ENCODE measurements around the gene CHRNA10. TPM values are rescaled to one million over a fixed set of nuclear protein-coding genes. Genes with fewer than 3 reads are reported as not detected.
"Not testable (repeated sequence)": the region's sequence is repeated elsewhere in the genome, so short reads cannot be mapped to it uniquely, and the experiment has no call there.

The CHRNA10 gene
- total RNA-seq, 2 experiments from 2014 or later: 0.57 to 1.0 TPM

DNA sequence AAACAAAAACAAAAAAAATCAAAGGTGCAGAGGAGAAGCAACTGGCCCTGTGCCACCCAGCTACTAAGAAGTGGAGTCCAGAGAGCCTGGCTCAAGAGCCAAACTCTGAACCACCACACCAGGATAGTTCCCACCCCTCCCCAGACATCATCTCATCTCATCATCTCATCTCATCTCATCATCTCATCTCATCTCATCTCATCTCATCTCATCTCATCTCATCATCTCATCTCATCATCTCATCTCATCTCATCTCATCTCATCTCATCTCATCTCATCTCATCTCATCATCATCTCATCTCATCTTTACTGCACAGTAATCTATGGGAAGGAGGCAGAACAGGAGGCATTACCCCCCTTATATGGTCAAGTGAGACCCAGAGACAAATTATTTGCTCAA is 8.3 kb downstream of the CHRNA10 start:
- Mint-ChIP-seq H3K4me1 (ENCODE audit: low read depth) (no peaks in the 10 kb centered on the region), H3K9me3 (no peaks in the 10 kb centered on the region), H3K36me3 (peaks cover 11% of the 10 kb centered on the region), H3K4me3 (no peak overlapping the region), H3K27ac (no peak overlapping the region), H3K27me3 (peaks cover 2% of the 10 kb centered on the region)
- intact Hi-C loops (cut with micrococcal nuclease): no loop called here
- ChIA-PET POLR2A (no interaction called here), CTCF (no interaction called here)
- DNase-seq: no peak

DNA sequence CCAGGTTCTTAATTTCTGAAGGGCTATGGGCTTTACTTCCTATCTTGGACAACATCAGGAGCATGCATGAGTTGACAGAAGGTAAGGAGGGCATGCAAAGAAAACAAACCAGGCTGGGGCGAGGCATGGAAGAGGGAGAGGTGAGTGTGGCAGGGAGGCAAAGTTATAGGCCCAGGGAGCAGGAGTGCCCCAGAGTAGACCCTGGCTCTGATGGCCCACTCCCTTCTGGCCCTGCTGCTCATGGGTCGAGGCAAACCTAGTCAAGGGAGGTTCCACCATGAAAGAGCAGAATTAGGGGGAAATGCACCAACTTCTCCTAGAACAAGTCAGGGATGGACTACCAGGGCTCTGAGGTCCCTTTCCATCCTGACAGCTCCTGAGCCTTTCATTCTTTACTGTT is 10.2 kb downstream of the CHRNA10 start:
- no peak for DNase-seq
- no peaks in the 10 kb centered on the region for H3K9me3 Mint-ChIP-seq
- POLR2A ChIA-PET: no interaction called here
- intact Hi-C loops (cut with micrococcal nuclease): no loop called here
- no peak overlapping the region for H3K4me3 Mint-ChIP-seq
- peaks cover 8% of the 10 kb centered on the region for H3K36me3 Mint-ChIP-seq
- no peaks in the 10 kb centered on the region for H3K4me1 Mint-ChIP-seq (ENCODE audit: low read depth)
- CTCF ChIA-PET: no interaction called here
- H3K27ac Mint-ChIP-seq: no peak overlapping the region
- peaks cover 2% of the 10 kb centered on the region for H3K27me3 Mint-ChIP-seq

DNA sequence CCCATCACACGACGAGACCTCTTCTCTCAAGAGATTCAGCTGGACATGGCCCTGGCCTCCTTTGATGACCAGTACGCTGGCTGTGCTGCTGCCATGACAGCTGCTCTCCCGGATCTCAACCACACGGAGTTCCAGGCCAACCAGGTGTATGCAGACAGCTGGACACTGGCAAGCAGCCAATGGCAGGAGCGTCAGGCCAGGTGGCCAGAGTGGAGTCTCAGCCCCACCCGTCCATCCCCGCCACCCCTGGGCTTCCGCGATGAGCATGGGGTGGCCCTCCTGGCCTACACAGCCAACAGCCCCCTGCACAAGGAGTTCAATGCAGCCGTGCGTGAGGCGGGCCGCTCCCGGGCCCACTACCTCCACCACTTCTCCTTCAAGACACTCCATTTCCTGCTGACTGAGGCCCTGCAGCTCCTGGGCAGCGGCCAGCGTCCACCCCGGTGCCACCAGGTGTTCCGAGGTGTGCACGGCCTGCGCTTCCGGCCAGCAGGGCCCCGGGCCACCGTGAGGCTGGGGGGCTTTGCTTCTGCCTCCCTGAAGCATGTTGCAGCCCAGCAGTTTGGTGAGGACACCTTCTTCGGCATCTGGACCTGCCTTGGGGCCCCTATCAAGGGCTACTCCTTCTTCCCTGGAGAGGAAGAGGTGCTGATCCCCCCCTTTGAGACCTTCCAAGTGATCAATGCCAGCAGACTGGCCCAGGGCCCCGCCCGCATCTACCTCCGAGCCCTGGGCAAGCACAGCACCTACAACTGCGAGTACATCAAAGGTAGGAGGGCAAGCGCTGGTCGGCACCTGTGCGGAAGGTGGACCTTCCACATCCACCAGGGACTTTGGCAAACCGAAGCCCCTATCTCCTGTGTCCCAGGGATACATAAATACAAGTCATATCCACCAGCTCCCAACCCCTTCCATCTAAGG is 11.3 kb downstream of the CHRNA10 start:
- DNase-seq: no peak
- ChIA-PET CTCF (no interaction called here), POLR2A (no interaction called here)
- Mint-ChIP-seq H3K9me3 (no peaks in the 10 kb centered on the region), H3K4me1 (ENCODE audit: low read depth) (no peaks in the 10 kb centered on the region), H3K36me3 (peaks cover 2% of the 10 kb centered on the region), H3K27me3 (peaks cover 8% of the 10 kb centered on the region), H3K4me3 (no peak overlapping the region), H3K27ac (no peak overlapping the region)
- intact Hi-C loops (cut with micrococcal nuclease): no loop called here

DNA sequence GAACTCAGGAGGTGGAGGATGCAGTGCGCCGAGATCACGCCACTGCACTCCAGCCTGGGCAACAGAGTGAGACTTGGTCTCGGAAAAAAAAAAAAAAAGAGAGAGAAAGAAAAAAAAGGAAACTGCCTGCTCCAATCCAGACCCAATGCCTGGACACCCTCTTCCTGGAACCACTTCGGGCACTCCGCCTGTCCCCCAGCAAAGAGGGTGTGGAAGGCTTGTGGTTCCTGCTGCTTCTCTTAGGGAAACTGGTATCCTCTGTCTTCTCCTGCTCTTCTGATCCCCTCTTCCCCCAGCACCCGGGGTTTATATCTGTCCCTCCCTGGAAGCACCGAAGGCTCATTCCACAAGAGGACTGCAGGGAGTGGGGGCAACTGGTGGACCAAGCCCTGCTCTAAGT is 12.9 kb downstream of the CHRNA10 start:
- no peak overlapping the region for H3K27ac Mint-ChIP-seq
- CTCF ChIA-PET: no interaction called here

DNA sequence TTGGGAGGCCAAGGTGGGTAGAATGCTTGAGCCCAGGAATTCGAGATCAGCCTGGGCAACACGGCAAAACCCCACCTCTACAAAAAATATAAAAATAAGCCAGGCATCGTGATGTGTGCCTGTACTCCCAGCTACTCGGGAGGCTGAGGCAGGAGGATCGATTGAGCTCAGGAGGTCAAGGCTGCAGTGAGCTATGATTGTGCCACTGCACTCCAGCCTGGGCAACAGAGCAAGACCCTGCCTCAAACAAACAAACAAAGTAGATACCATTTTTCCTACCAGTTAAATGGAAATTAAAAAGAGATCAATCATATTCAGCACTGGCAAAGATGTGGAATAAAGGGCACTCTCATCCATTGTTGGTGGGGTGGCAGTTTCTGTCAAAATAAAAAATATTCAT is 13.9 kb downstream of the CHRNA10 start:
- CTCF ChIA-PET; intact Hi-C loops (cut with micrococcal nuclease); H3K4me1 Mint-ChIP-seq (ENCODE audit: low read depth); H3K9me3 Mint-ChIP-seq; H3K27me3 Mint-ChIP-seq; H3K36me3 Mint-ChIP-seq; DNase-seq; H3K4me3 Mint-ChIP-seq; H3K27ac Mint-ChIP-seq; POLR2A ChIA-PET: not testable (repeated sequence)

More for the DNA sequence above, 12.9 kb downstream of the CHRNA10 start:
- no peaks in the 10 kb centered on the region for H3K9me3 Mint-ChIP-seq
- POLR2A ChIA-PET: no interaction called here
- intact Hi-C loops (cut with micrococcal nuclease): no loop called here
- H3K36me3 Mint-ChIP-seq: no peaks in the 10 kb centered on the region
- H3K4me3 Mint-ChIP-seq: no peak overlapping the region
- DNase-seq: no peak
- no peaks in the 10 kb centered on the region for H3K4me1 Mint-ChIP-seq (ENCODE audit: low read depth)
- peaks cover 8% of the 10 kb centered on the region for H3K27me3 Mint-ChIP-seq

DNA sequence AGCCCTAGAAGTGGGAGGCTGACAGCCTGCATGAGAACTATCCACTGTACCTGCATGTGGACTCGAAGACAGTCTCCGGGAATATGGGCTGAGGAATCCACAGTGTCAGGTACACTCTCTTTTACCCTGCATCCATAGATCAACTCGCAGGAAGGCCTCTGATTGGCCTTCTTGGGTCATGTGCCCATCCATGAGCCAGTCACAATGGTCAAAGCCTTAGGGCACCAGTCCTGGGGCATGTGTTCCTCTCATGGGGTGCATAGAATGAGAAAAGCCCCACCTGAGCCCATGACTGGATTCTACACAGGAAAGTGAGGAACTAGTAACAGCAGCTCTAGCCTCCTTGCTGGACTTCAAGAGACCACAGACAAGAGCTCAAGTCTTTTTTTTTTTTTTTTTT is 15.6 kb downstream of the CHRNA10 start:
- ChIA-PET POLR2A (no interaction called here), CTCF (no interaction called here)
- H3K27me3 Mint-ChIP-seq: peaks cover 16% of the 10 kb centered on the region
- no peak overlapping the region for H3K27ac Mint-ChIP-seq
- H3K9me3 Mint-ChIP-seq: no peaks in the 10 kb centered on the region
- intact Hi-C loops (cut with micrococcal nuclease): no loop called here
- H3K4me1 Mint-ChIP-seq (ENCODE audit: low read depth): no peaks in the 10 kb centered on the region
- H3K4me3 Mint-ChIP-seq: no peak overlapping the region
- H3K36me3 Mint-ChIP-seq: no peaks in the 10 kb centered on the region
- DNase-seq: no peak

DNA sequence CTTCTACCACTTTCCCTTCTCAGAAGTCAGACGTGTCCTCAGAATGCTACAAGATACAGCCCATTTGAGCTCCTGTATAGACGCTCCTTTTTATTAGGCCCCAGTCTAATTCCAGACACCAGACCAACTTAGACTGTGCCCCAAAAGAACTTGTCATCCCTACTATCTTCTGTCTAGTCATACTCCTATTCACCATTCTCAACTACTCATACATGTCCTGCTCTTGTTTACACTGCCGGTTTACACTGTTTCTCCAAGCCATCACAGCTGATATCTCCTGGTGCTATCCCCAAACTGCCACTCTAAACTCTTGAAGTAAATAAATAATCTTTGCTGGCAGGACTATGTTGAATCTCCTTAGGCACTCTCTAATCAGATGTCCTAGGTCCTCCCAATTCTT is 18.7 kb downstream of the CHRNA10 start:
- H3K27me3 Mint-ChIP-seq: peaks cover 38% of the 10 kb centered on the region
- H3K4me1 Mint-ChIP-seq (ENCODE audit: low read depth); H3K36me3 Mint-ChIP-seq; DNase-seq; H3K4me3 Mint-ChIP-seq; intact Hi-C loops (cut with micrococcal nuclease); H3K9me3 Mint-ChIP-seq; H3K27ac Mint-ChIP-seq; POLR2A ChIA-PET; CTCF ChIA-PET: not testable (repeated sequence)

DNA sequence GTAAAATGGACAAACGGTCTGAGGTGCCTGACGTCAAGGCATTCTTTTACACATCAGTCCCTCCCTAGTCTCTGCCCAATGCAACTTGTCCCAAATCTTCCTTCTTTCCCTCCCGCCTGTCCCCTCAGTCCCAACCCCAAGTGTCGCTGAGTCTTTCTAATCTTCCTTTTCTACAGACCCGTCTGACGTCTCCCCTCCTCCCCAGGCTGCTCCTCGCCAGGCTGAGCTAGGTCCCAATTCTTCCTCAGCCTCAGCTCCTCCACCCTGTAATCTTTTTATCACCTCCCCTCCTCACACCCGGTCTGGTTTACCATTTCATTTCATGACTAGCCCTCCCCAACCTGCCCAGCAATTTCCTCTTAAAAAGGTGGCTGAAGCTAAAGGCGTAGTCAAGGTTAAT is 21.8 kb downstream of the CHRNA10 start:
- DNase-seq; H3K4me3 Mint-ChIP-seq; H3K9me3 Mint-ChIP-seq; intact Hi-C loops (cut with micrococcal nuclease); H3K4me1 Mint-ChIP-seq (ENCODE audit: low read depth); H3K36me3 Mint-ChIP-seq; CTCF ChIA-PET; POLR2A ChIA-PET; H3K27ac Mint-ChIP-seq: not testable (repeated sequence)
- peaks cover 41% of the 10 kb centered on the region for H3K27me3 Mint-ChIP-seq

DNA sequence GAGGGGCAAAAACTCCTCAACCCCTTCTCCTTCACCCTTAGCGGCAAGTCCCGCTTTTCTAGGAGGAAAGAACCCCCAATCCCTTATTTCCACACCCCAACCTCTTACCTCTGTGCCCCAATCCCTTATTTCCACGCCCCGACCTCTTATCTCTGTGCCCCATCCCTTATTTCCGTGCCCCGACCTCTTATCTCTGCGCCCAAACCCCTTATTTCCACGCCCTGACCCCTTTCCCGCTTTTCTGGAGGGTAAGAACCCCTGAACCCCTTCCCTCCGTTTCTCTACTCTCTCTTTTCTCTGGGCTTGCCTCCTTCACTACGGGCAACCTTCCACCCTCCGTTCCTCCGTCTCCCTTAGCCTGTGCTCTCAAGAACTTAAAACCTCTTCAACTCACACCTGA is 22.3 kb downstream of the CHRNA10 start:
- intact Hi-C loops (cut with micrococcal nuclease); H3K4me3 Mint-ChIP-seq; H3K9me3 Mint-ChIP-seq; POLR2A ChIA-PET; H3K27ac Mint-ChIP-seq; H3K4me1 Mint-ChIP-seq (ENCODE audit: low read depth); DNase-seq; CTCF ChIA-PET; H3K36me3 Mint-ChIP-seq: not testable (repeated sequence)
- H3K27me3 Mint-ChIP-seq: peaks cover 41% of the 10 kb centered on the region

DNA sequence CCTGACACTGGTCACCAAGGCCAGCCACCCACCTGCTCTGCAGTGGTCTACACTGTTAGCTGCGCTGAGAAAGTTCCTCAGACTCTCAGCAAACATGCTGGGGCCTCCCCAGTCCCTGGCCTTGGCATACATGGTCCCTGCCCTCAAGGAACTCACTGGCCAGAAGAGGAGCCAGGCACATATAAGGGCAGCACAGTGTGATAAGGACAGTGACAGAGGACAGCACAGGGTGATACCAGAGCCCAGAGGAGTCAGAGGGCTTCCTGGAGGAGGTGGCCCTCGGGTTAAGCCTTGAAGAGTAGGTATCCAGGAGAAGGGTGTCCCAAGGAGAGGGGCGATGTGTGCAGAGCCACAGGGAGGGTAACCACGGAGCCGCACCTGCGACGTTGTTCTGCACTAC is 25.6 kb downstream of the CHRNA10 start:
- H3K4me1 Mint-ChIP-seq (ENCODE audit: low read depth): peaks cover 7% of the 10 kb centered on the region
- CTCF ChIA-PET: no interaction called here
- no peak overlapping the region for H3K27ac Mint-ChIP-seq
- intact Hi-C loops (cut with micrococcal nuclease): no loop called here
- POLR2A ChIA-PET: no interaction called here
- no peaks in the 10 kb centered on the region for H3K36me3 Mint-ChIP-seq
- no peak overlapping the region for H3K4me3 Mint-ChIP-seq
- H3K27me3 Mint-ChIP-seq: peaks cover 33% of the 10 kb centered on the region
- no peak for DNase-seq
- no peaks in the 10 kb centered on the region for H3K9me3 Mint-ChIP-seq

DNA sequence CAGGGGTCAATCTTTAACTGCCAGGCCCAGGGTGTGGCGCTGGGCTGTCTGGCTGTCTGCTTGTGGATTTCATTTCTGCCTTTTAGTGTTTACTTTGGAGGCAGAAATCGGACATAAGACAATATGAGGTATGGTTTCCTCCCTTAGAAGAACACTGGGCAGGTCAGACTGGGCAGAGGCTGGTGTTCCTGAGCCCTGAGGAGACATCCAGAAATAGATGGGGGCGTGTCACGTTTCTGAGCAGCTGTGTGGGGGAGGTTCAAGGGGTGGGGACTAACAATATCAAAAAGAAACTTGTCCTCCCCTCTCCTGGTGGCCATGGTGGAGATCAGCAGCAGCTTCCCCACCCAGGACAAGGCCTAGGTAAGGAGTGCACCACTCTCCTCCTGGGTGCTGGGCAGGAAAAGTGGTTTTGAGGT is 26.4 kb downstream of the CHRNA10 start, which contains the start of gene ART1:
ART1 (plus strand) TSS at position 312 of the 419 bp plus-strand sequence. CDS start 14,086 bp downstream, outside the sequence.
- CTCF ChIA-PET: no interaction called here
- Mint-ChIP-seq H3K36me3 (no peaks in the 10 kb centered on the region), H3K27me3 (peaks cover 27% of the 10 kb centered on the region), H3K27ac (no peak within 1 kb of the TSS), H3K4me3 (no peak within 1 kb of the TSS), H3K9me3 (no peaks in the 10 kb centered on the region), H3K4me1 (ENCODE audit: low read depth) (peaks cover 7% of the 10 kb centered on the region)
- intact Hi-C loops (cut with micrococcal nuclease): no loop called here
- POLR2A ChIA-PET: no interaction called here
- no peak for DNase-seq

DNA sequence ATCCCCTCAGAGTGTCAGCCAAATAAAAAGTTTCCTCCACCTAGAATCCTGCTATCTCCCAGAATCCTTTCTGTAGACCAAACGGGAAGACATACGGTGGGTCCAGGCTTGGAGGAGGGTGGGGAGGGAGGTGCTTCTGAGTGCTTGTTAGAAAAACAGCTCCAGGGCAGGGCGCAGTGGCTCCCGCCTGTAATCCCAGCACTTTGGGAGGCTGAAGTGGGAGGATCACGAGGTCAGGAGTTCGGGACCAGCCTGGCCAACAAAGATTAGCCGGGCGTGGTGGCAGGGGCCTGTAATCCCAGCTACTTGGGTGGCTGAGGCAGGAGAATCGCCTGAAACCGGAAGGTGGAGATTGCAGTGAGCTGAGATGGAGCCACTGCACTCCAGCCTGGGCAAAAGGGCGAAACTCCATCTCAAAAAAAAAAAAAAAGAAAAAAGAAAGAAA is 28.1 kb downstream of the CHRNA10 start:
- Mint-ChIP-seq H3K27me3 (peaks cover 13% of the 10 kb centered on the region), H3K4me3 (peak overlapping the region; percentile 70)
- H3K9me3 Mint-ChIP-seq; CTCF ChIA-PET; intact Hi-C loops (cut with micrococcal nuclease); H3K27ac Mint-ChIP-seq; DNase-seq; H3K4me1 Mint-ChIP-seq (ENCODE audit: low read depth); H3K36me3 Mint-ChIP-seq; POLR2A ChIA-PET: not testable (repeated sequence)
